ENCODE results near the gene FRMPD4. TPM values are rescaled to one million over a fixed set of nuclear protein-coding genes. Genes with fewer than 3 reads are reported as not detected.

The FRMPD4 gene
- total and polyA plus RNA-seq, 2 donors from 2014 or later = not detected

DNA sequence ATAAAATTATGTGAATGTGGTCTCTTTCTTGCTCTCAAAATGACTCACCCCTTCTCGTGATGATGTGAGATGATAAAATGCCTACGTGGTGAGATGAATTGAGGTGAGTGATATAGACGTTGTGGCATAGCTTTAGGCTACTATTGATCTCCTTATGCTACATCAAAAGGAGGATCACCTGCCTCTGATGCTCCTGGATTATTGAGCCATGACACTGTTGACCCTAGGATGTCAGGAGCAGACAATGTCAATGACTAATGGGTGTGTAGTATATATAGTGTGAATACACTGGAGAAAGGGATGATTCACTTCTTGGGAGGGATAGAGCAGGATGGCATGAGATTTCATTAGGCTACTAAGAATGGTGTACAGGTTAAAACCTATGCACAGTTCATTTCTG is 442.3 kb downstream of the FRMPD4 start:
- intact Hi-C loops (cut with DNase I) = no loop called here
- Histone ChIP-seq H3K36me3 (ENCODE audit: control insufficient read depth in 2 of 3, insufficient read depth in 3 of 3, low read length in 3 of 3) (no peaks in the 10 kb centered on the region), H3K9me3 (ENCODE audit: control insufficient read depth in 2 of 3, insufficient read depth in 1 of 3, low read length in 3 of 3) (no peaks in the 10 kb centered on the region), H3K9ac (ENCODE audit: low read length in 3 of 3) (no peak overlapping the region), H3K27ac (ENCODE audit: low read depth in 2 of 2, low read length in 2 of 2) (no peak overlapping the region), H3K27me3 (ENCODE audit: control insufficient read depth, insufficient read depth, low read length) (no peaks in the 10 kb centered on the region), H3K4me3 (ENCODE audit: low read length in 3 of 3) (no peak overlapping the region), H3K4me1 (ENCODE audit: control insufficient read depth in 2 of 3, insufficient read depth in 2 of 3, low read depth in 1 of 3, low read length in 3 of 3) (no peaks in the 10 kb centered on the region)
- TF ChIP-seq, protein P1, sequence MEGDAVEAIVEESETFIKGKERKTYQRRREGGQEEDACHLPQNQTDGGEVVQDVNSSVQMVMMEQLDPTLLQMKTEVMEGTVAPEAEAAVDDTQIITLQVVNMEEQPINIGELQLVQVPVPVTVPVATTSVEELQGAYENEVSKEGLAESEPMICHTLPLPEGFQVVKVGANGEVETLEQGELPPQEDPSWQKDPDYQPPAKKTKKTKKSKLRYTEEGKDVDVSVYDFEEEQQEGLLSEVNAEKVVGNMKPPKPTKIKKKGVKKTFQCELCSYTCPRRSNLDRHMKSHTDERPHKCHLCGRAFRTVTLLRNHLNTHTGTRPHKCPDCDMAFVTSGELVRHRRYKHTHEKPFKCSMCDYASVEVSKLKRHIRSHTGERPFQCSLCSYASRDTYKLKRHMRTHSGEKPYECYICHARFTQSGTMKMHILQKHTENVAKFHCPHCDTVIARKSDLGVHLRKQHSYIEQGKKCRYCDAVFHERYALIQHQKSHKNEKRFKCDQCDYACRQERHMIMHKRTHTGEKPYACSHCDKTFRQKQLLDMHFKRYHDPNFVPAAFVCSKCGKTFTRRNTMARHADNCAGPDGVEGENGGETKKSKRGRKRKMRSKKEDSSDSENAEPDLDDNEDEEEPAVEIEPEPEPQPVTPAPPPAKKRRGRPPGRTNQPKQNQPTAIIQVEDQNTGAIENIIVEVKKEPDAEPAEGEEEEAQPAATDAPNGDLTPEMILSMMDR (IDR thresholded peaks at IDR 0.05; ENCODE audit: borderline replicate concordance, extremely low read depth, insufficient read depth) = no peak
- DNase-seq (no peak), FAIRE-seq (no peak)

DNA sequence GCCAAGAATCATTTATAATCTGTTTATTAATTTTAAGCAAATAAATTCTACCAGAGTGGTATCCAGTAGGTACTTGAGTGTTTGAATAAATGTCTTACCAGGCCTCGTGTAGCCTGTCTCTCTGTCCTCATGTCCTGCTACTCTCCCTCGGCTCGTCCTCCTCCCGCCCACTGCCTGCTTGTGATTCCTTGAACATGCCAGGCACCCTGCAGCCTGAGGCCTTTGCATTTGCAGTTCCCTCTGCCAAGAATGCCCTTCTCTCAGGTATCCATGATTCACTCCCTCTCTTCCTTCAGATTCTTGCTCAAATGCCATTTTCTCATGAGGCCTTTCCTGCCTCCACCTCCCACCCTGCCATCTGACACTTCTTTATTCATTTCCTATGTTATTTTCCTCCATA is 443.3 kb downstream of the FRMPD4 start:
- Histone ChIP-seq H3K9ac (ENCODE audit: low read length in 3 of 3) (no peak overlapping the region), H3K9me3 (ENCODE audit: control insufficient read depth in 2 of 3, insufficient read depth in 1 of 3, low read length in 3 of 3) (no peaks in the 10 kb centered on the region), H3K27me3 (ENCODE audit: control insufficient read depth, insufficient read depth, low read length) (no peaks in the 10 kb centered on the region), H3K4me1 (ENCODE audit: control insufficient read depth in 2 of 3, insufficient read depth in 2 of 3, low read depth in 1 of 3, low read length in 3 of 3) (no peaks in the 10 kb centered on the region), H3K27ac (ENCODE audit: low read depth in 2 of 2, low read length in 2 of 2) (no peak overlapping the region), H3K36me3 (ENCODE audit: control insufficient read depth in 2 of 3, insufficient read depth in 3 of 3, low read length in 3 of 3) (no peaks in the 10 kb centered on the region), H3K4me3 (ENCODE audit: low read length in 3 of 3) (no peak overlapping the region)
- FAIRE-seq (no peak), DNase-seq (no peak)
- intact Hi-C loops (cut with DNase I) = no loop called here
- TF ChIP-seq, protein P1 (IDR thresholded peaks at IDR 0.05; ENCODE audit: borderline replicate concordance, extremely low read depth, insufficient read depth) = no peak

- TF ChIP-seq, protein P1 (IDR thresholded peaks at IDR 0.05; ENCODE audit: borderline replicate concordance, extremely low read depth, insufficient read depth) = no peak
- Histone ChIP-seq H3K4me3 (ENCODE audit: low read length in 3 of 3) (no peak overlapping the region), H3K9ac (ENCODE audit: low read length in 3 of 3) (no peak overlapping the region), H3K27ac (ENCODE audit: low read depth in 2 of 2, low read length in 2 of 2) (no peak overlapping the region), H3K36me3 (ENCODE audit: control insufficient read depth in 2 of 3, insufficient read depth in 3 of 3, low read length in 3 of 3) (no peaks in the 10 kb centered on the region), H3K27me3 (ENCODE audit: control insufficient read depth, insufficient read depth, low read length) (no peaks in the 10 kb centered on the region), H3K4me1 (ENCODE audit: control insufficient read depth in 2 of 3, insufficient read depth in 2 of 3, low read depth in 1 of 3, low read length in 3 of 3) (no peaks in the 10 kb centered on the region), H3K9me3 (ENCODE audit: control insufficient read depth in 2 of 3, insufficient read depth in 1 of 3, low read length in 3 of 3) (no peaks in the 10 kb centered on the region)
- no peak for DNase-seq
- FAIRE-seq = no peak
- intact Hi-C loops (cut with DNase I) = no loop called here
These were observed 444.4 kb downstream of the FRMPD4 start for GRCh38 chrX:12582649-12583048.

DNA sequence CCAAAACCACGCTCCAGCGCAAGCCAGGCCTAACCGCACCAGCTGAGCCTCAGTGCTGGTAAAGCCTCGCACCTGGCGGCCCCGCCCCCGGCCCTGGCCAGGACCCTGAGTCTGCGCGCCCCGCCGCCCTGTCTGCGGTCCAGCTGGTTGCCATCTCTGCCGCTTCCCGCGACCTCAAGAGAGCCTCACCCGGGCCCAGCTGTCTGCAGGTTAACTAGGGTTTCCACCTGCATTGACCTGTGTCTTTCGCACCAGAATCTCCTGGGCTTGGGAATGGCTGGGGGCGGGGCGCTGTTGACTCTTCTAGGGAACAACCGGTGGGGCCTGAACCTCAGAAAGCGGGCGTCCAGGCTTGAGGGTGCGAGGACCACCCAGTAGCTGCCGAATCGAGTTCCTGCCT is 445.3 kb downstream of the FRMPD4 start:
- TF ChIP-seq, protein P1 (IDR thresholded peaks at IDR 0.05; ENCODE audit: borderline replicate concordance, extremely low read depth, insufficient read depth) = no peak
- DNase-seq = peak in 1 of 5 donors; percentile 56
- no peak for FAIRE-seq

More for the DNA sequence above, 445.3 kb downstream of the FRMPD4 start:
- H3K27ac ChIP-seq (ENCODE audit: low read depth in 2 of 2, low read length in 2 of 2) = no peak overlapping the region
- no peaks in the 10 kb centered on the region for H3K9me3 ChIP-seq (ENCODE audit: control insufficient read depth in 2 of 3, insufficient read depth in 1 of 3, low read length in 3 of 3)
- H3K4me1 ChIP-seq (ENCODE audit: control insufficient read depth in 2 of 3, insufficient read depth in 2 of 3, low read depth in 1 of 3, low read length in 3 of 3) = no peaks in the 10 kb centered on the region
- intact Hi-C loops (cut with DNase I) = no loop called here
- H3K27me3 ChIP-seq (ENCODE audit: control insufficient read depth, insufficient read depth, low read length) = no peaks in the 10 kb centered on the region
- no peaks in the 10 kb centered on the region for H3K36me3 ChIP-seq (ENCODE audit: control insufficient read depth in 2 of 3, insufficient read depth in 3 of 3, low read length in 3 of 3)
- no peak overlapping the region for H3K9ac ChIP-seq (ENCODE audit: low read length in 3 of 3)
- no peak overlapping the region for H3K4me3 ChIP-seq (ENCODE audit: low read length in 3 of 3)
